Body of pancreas (tissue), 4 donors: Measurements from ENCODE around the gene TMEM271. TPM values are rescaled to one million over a fixed set of nuclear protein-coding genes. Genes with fewer than 3 reads are reported as not detected.

Experiments used
- ATAC-seq: fragments of 150-250 bp; one replicate; pipeline ENCODE4 v1.9.1; 2016
- DNase-seq, 4 donors: peaks; one replicate each; pipeline ENCODE4 v3.0.0-alpha.2; 2019
- H3K27ac ChIP-seq, 4 donors: fragments of 200-600 bp; sonication (generic); 1 replicate in 3 of 4; 2 replicates in 1 of 4; pipeline versions ENCODE4 v1.5.1 to v1.6.1; 2016 to 2019; ENCODE audit warnings: mild to moderate bottlenecking in 1 of 4, mixed read lengths in 1 of 4, moderate library complexity in 1 of 4
- H3K27me3 ChIP-seq, 2 donors: fragments of 200-600 bp; sonication (generic); one replicate each; pipeline ENCODE4 v1.6.0; 2016; ENCODE audit warnings: mild to moderate bottlenecking in 1 of 2
- H3K36me3 ChIP-seq, 2 donors: fragments of 200-600 bp; sonication (generic); replicated peaks in 1 of 2; 2 replicates each; pipeline ENCODE4 v1.5.1; 2016; ENCODE audit warnings: low read depth in 2 of 2; ENCODE audit not compliant: insufficient read depth in 1 of 2
- H3K4me1 ChIP-seq: fragments of 200-600 bp; sonication (generic); one replicate; pipeline ENCODE4 v1.6.0; 2016
- H3K4me3 ChIP-seq, 2 donors: fragments of 200-600 bp; sonication (generic); 1 replicate in 1 of 2; 2 replicates in 1 of 2; pipeline ENCODE4 v1.5.1; 2016 to 2019
- H3K9me3 ChIP-seq, 3 donors: fragments of 200-600 bp; sonication (generic); 1 replicate in 2 of 3; 2 replicates in 1 of 3; pipeline ENCODE4 v1.5.1; 2016
- POLR2A ChIP-seq, 3 donors: fragments of 450-650 bp; IDR thresholded peaks; one replicate each; pipeline ENCODE4 v1.6.1; 2016; ENCODE audit warnings: antibody characterized with exemption in 3 of 3, mild to moderate bottlenecking in 2 of 3
- WGBS, 2 donors: methylation state at CpG; one replicate each; pipeline ENCODE4 v1.1.5; 2017; 5-methylcytosine and 5-hydroxymethylcytosine counted together
- intact Hi-C: fragments of 100-400 bp; cut with DNase I; formaldehyde crosslinking; loops from one replicate; pipeline ENCODE4 v1.15.1; 2023
- total RNA-seq, 2 donors: library from RNA; depleted of rRNA; stranded (reverse); fragments of >200 nt; gene quantifications; one replicate each; pipeline ENCODE4 v1.1.0, GENCODE V29; 2016
- TF ChIP-seq, protein P1 (sequence below), 7 experiments: fragments of 450-650 bp in 4 of 7; fragments of 200-600 bp in 3 of 7; sonication (generic) in 3 of 7; IDR thresholded peaks; one replicate each; pipeline ENCODE4 v1.5.1; 2016 to 2019; ENCODE audit warnings: antibody characterized with exemption in 7 of 7

TMEM271 gene
- total RNA-seq, 2 donors from 2014 or later: not detected

DNA sequence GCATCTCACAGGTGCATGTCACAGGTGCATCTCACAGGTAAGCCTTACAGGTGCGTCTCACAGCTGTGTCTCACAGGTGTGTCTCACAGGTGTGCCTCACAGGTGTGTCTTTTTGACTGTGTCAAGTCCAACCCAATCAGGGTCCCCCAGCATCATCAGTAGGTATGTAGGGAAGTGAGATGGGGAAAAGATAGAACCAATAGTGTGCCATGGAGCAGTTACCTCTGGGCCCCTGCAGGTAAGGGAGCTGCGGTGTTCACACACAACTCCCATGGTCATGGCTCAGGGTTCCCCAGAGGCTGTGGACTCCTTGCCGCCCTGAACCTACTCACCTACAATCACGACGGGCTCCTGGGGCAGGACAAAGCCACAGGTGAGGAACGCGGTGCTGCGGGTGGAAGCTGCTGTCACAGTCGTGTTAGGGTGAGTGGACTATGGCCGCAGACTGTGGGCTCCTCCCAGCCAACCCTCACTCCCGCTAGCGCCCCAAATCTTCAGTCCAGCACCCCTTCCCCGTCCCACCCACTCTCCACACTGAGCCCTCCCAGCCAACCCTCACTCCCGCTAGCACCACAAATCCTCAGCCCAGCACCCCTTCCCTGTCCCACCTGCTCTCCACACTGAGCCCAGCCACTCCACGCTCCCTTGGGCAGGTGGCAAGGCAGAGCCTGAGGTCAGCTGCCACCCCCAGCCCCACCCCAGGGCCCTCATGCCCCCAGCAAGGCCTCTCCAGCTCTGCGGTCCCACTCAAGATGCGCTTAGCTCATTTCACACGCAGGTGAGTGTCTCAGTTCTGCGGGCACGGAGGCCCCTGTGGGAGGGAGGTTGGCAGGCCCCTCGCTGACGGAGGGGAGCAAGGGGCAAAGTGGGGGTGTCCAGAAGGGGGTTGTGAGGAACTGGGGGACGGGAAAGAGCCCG is 47.2 kb upstream of the TMEM271 start:
- Histone ChIP-seq H3K4me3 (no peak overlapping the region), H3K9me3 (no peaks in the 10 kb centered on the region), H3K36me3 (no peaks in the 10 kb centered on the region), H3K4me1 (no peaks in the 10 kb centered on the region), H3K27me3 (no peaks in the 10 kb centered on the region), H3K27ac (no peak overlapping the region)
- TF ChIP-seq, protein P1, sequence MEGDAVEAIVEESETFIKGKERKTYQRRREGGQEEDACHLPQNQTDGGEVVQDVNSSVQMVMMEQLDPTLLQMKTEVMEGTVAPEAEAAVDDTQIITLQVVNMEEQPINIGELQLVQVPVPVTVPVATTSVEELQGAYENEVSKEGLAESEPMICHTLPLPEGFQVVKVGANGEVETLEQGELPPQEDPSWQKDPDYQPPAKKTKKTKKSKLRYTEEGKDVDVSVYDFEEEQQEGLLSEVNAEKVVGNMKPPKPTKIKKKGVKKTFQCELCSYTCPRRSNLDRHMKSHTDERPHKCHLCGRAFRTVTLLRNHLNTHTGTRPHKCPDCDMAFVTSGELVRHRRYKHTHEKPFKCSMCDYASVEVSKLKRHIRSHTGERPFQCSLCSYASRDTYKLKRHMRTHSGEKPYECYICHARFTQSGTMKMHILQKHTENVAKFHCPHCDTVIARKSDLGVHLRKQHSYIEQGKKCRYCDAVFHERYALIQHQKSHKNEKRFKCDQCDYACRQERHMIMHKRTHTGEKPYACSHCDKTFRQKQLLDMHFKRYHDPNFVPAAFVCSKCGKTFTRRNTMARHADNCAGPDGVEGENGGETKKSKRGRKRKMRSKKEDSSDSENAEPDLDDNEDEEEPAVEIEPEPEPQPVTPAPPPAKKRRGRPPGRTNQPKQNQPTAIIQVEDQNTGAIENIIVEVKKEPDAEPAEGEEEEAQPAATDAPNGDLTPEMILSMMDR (IDR thresholded peaks at IDR 0.05): no peak
- no peak for TF ChIP-seq POLR2A (IDR thresholded peaks at IDR 0.05)
- 63% methylated on average over 19 to 24 of the region's 24 CpGs for WGBS, 2 donors
- no peak for DNase-seq
- ATAC-seq: no peak
- intact Hi-C loops: no loop called here

DNA sequence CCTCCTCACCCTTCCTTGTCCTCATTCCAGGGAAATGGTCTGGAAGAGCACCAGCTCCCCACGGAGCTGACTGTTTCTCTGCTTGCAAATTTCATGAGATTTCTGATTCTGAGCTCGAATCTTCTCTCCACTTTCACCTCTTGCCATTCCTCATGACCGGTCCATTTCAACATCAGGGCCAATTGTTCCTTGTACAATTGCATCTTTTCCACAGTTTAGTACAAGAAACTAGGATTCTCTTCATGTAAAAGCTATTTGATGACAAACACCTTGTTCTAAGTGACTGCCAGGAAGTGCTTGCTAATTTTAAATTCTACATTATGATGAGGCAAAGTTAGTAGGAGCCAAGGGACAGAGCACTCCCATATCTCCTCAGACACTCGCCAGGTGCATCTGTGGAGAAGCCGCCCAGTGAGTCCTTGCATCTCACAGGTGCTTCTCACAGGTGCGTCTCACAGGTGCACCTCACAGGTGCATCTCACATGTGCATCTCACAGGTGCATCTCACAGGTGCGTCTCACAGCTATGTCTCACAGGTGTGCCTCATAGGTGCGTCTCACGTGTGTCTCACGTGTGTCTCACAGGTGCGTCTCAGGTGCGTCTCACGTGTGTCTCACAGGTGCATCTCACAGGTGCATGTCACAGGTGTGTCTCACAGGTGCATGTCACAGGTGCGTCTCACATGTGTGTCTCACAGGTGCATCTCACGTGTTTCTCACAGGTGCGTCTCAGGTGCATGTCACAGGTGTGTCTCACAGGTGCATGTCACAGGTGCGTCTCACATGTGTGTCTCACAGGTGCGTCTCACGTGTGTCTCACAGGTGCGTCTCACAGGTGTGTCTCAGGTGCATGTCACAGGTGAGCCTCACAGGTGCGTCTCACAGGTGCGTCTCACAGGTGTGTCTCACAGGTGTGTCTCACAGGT is 46.2 kb upstream of the TMEM271 start:
- 55 to 61% methylated on average over 14 to 22 of the region's 22 CpGs for WGBS, 2 donors
- TF ChIP-seq POLR2A (IDR thresholded peaks at IDR 0.05): no peak
- TF ChIP-seq, protein P1 (IDR thresholded peaks at IDR 0.05): no peak
- Histone ChIP-seq H3K9me3 (no peaks in the 10 kb centered on the region), H3K27me3 (no peaks in the 10 kb centered on the region), H3K27ac (no peak overlapping the region), H3K36me3 (no peaks in the 10 kb centered on the region), H3K4me1 (no peaks in the 10 kb centered on the region), H3K4me3 (no peak overlapping the region)
- intact Hi-C loops: no loop called here
- ATAC-seq: no peak
- no peak for DNase-seq

DNA sequence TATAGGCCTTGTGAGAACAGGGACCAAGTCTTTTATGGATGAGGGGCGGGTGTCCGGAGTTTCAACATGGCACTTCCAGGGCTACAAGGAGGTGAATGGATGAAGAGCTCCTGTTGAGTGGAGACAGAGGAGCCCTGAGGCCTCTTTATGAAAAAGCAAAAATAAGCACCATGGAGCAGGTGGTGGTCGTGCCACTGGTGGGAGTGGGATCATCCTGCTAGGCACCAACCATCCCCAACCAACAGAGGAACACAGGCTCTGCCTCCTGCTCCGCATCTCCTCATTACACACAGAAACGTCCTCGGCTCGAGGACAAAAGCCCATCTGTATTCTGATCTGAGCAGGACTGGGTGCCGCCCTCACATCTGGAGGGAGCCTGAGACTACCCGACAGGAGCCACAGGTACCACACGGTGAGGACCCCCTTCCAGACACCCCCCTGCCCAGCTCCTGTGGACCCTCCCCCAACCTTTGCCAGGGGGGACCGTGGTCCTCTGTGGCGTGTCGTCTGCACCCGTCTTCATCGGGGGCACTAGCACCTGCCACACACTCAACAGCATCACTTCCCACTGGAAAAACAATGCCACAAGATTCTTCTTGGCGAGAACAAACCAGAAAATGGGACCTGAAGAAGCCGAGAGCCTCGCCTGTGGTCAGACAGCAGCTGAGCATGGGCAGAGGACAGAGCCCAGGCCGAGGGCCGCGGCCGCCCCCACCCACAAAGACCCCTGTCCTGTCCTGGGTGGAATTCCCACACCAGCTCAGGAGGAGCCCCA is 45.4 kb upstream of the TMEM271 start:
- TF ChIP-seq, protein P1 (IDR thresholded peaks at IDR 0.05): no peak
- no peak for TF ChIP-seq POLR2A (IDR thresholded peaks at IDR 0.05)
- ATAC-seq: no peak
- Histone ChIP-seq H3K9me3 (no peaks in the 10 kb centered on the region), H3K27ac (no peak overlapping the region), H3K4me3 (no peak overlapping the region), H3K36me3 (no peaks in the 10 kb centered on the region), H3K27me3 (no peaks in the 10 kb centered on the region), H3K4me1 (no peaks in the 10 kb centered on the region)
- intact Hi-C loops: no loop called here
- DNase-seq: peak in 1 of 4 donors; percentile 1
- WGBS, 2 donors: 54% methylated on average over 6 to 20 of the region's 22 CpGs

DNA sequence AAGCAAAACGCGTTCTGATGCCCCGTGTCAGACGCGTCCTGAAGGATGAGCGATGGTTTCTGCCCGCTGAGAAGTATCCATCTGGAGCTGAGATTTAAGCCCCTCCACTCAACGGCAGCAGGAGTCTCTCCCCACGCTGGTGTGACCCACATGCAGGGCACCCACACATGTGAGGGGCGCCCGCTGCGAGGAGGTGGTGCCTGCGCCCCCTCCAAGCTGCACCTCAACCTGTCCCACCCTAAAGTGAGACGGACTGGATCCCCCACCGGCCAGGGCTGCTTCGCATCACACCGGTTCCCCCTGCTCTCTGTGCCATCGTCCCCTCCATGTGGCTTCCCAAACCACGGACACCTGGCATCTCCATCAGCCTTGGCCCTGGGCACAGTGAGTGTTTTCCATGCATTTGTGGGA is 44.8 kb upstream of the TMEM271 start:
- H3K36me3 ChIP-seq: no peaks in the 10 kb centered on the region
- DNase-seq (peak in 1 of 4 donors; percentile 2), ATAC-seq (no peak)
- H3K27me3 ChIP-seq: no peaks in the 10 kb centered on the region
- 69 to 76% methylated on average over 11 to 19 of the region's 19 CpGs for WGBS, 2 donors
- no peaks in the 10 kb centered on the region for H3K9me3 ChIP-seq
- no peaks in the 10 kb centered on the region for H3K4me1 ChIP-seq
- intact Hi-C loops: no loop called here
- H3K27ac ChIP-seq: no peak overlapping the region
- no peak overlapping the region for H3K4me3 ChIP-seq
- TF ChIP-seq POLR2A (IDR thresholded peaks at IDR 0.05): no peak
- TF ChIP-seq, protein P1 (IDR thresholded peaks at IDR 0.05): no peak
